ENCODE measurements around the gene FGFR2. TPM values are rescaled to one million over a fixed set of nuclear protein-coding genes. Genes with fewer than 3 reads are reported as not detected.

FGFR2 gene
- total and polyA plus RNA-seq, 2 donors (not counting 3 experiments of a cell fraction or from before 2014, with no cell fraction given) = 0.06 TPM; not detected in 1

DNA sequence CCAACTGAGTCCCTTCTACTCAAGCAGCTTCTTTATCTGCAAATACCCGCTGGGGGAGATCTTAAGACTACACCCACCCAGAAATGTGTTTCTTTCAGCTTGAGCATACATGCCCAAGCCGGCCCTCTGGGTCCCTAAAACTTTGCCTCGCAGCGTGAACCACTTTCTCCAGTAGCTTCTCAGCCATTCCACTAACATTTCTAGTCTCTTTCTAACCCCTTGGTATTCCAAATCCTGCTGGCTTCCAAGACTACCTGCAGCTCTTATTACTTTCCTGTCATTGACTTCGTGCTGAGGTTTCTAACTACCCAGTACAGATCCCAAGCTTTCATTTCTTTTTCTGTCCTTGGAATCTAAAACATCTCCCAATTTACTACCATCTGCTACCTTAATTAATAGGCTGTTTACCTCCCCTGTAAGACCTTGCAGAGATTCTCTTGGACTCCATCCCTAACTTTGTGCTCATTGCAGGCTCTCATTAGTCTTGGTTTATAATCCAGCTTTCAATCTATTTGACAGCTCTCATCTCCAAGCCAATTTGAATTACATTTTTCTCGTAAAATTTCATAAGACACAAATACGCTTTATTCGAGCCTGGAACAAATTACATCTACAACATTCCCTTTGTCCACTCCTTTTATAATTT, 153.6 kb downstream of the FGFR2 start:
- CTCF ChIA-PET = no interaction called here
- H4K20me1 ChIP-seq (replicated peaks; ENCODE audit: control insufficient read depth, extremely low read depth, insufficient read depth, low read length) = no peaks in the 10 kb centered on the region
- H3K9me1 ChIP-seq (replicated peaks; ENCODE audit: control insufficient read depth, extremely low read depth, insufficient read depth, low read length) = no peaks in the 10 kb centered on the region
- H3K4me2 ChIP-seq (ENCODE audit: insufficient read depth, low read length) = no peak overlapping the region
- FAIRE-seq = no peak
- DNase-seq (ENCODE audit: low read depth, low spot score) = no peak
- dilution Hi-C loops (cut with MboI; ENCODE audit: extremely low pct_ligation_motif_present, low sequenced_read_pairs) (no loop called here), intact Hi-C loops (cut with micrococcal nuclease) (no loop called here)
- H3K9me3 ChIP-seq (replicated peaks; ENCODE audit: control insufficient read depth, insufficient read depth, low read length) = no peaks in the 10 kb centered on the region
- no peak overlapping the region for H3K4me3 ChIP-seq (replicated peaks in 1 of 3; ENCODE audit: insufficient read depth in 1 of 3, low read depth in 1 of 3, low read length in 3 of 3)
- H3K27me3 ChIP-seq (ENCODE audit: control insufficient read depth in 2 of 2, insufficient read depth in 2 of 2, low read length in 2 of 2) = no peaks in the 10 kb centered on the region
- no peak overlapping the region for H3K27ac ChIP-seq (ENCODE audit: insufficient read depth, low read depth, low read length)
- no peaks in the 10 kb centered on the region for H3K4me1 ChIP-seq (ENCODE audit: control insufficient read depth, extremely low read depth, insufficient read depth, low read length)
- H2AFZ ChIP-seq (ENCODE audit: low read depth, low read length) = no peak overlapping the region
- H3K79me2 ChIP-seq (ENCODE audit: control insufficient read depth, insufficient read depth, low read length) = no peaks in the 10 kb centered on the region
- H3K36me3 ChIP-seq (ENCODE audit: control insufficient read depth in 2 of 2, extremely low read depth in 1 of 2, insufficient read depth in 2 of 2, low read length in 2 of 2) = no peaks in the 10 kb centered on the region
- TF ChIP-seq POLR2AphosphoS5 (IDR thresholded peaks at IDR 0.05; ENCODE audit: insufficient read depth, low read depth, low read length) (no peak), GATA2 (IDR thresholded peaks at IDR 0.05; ENCODE audit: insufficient read depth, insufficient read length, low read depth, low read length) (no peak), FOS (IDR thresholded peaks at IDR 0.05; ENCODE audit: borderline replicate concordance, insufficient read depth, low read length) (no peak), JUN (IDR thresholded peaks at IDR 0.05; ENCODE audit: borderline replicate concordance, insufficient read depth, insufficient read length, low read depth) (no peak), POLR2A (IDR thresholded peaks at IDR 0.05; ENCODE audit: low read depth, low read length) (no peak), EZH2 (IDR thresholded peaks at IDR 0.05; ENCODE audit: borderline replicate concordance, low read depth, low read length, severe bottlenecking) (no peak), MYC (IDR thresholded peaks at IDR 0.05; ENCODE audit: low read depth, low read length) (no peak)
- TF ChIP-seq, protein P1, sequence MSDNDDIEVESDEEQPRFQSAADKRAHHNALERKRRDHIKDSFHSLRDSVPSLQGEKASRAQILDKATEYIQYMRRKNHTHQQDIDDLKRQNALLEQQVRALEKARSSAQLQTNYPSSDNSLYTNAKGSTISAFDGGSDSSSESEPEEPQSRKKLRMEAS (IDR thresholded peaks at IDR 0.05; ENCODE audit: insufficient read depth, insufficient read length) = no peak
- TF ChIP-seq, protein P2, sequence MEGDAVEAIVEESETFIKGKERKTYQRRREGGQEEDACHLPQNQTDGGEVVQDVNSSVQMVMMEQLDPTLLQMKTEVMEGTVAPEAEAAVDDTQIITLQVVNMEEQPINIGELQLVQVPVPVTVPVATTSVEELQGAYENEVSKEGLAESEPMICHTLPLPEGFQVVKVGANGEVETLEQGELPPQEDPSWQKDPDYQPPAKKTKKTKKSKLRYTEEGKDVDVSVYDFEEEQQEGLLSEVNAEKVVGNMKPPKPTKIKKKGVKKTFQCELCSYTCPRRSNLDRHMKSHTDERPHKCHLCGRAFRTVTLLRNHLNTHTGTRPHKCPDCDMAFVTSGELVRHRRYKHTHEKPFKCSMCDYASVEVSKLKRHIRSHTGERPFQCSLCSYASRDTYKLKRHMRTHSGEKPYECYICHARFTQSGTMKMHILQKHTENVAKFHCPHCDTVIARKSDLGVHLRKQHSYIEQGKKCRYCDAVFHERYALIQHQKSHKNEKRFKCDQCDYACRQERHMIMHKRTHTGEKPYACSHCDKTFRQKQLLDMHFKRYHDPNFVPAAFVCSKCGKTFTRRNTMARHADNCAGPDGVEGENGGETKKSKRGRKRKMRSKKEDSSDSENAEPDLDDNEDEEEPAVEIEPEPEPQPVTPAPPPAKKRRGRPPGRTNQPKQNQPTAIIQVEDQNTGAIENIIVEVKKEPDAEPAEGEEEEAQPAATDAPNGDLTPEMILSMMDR (IDR thresholded peaks at IDR 0.05; ENCODE audit: extremely low read depth in 1 of 2, insufficient read depth in 1 of 2, low read depth in 1 of 2, low read length in 2 of 2) = no peak
- POLR2A ChIA-PET = no interaction called here
- no TSS peak for BruUV-seq (replicated peaks)
- no peak overlapping the region for H3K9ac ChIP-seq (replicated peaks; ENCODE audit: extremely low read depth, insufficient read depth, low read length)
